Measurements from ENCODE around the gene DACH2. TPM values are rescaled to one million over a fixed set of nuclear protein-coding genes. Genes with fewer than 3 reads are reported as not detected.

DACH2 gene
- total and polyA plus RNA-seq, 8 donors: 0.06 to 2.7 (median 0.25) TPM

DNA sequence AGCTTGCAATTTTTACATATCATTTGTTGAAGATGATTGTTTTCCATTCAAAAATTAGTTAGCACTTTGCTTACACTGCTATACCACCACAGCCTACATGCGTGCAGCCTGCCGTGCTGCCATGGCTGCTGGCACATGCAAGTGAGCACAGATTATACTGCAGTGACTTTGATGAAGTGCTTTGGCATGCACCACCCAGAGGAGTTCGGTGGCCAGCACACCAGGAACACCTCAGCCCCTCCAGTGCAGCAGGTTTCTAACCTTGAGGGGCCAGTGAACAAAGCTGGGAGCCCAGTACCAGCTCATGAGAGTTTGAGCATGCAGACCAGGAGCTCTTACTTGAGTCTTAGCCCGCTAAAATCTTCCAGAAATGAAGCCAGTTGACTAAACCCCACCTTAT lies 431.5 kb downstream of the DACH2 start:
- WGBS, 2 donors: 59 to 60% methylated on average over 4 of the region's 4 CpGs

GRCh38 chrX:86604607-86605006 lies 456.4 kb downstream of the DACH2 start:
- H3K27ac ChIP-seq: no peak overlapping the region
- H3K36me3 ChIP-seq: no peaks in the 10 kb centered on the region
- H3K4me3 ChIP-seq: no peak overlapping the region
- 23 to 35% methylated on average over 2 of the region's 2 CpGs for WGBS, 2 donors
- no peaks in the 10 kb centered on the region for H3K4me1 ChIP-seq
- DNase-seq (no peak), ATAC-seq (no peak), FAIRE-seq (no peak)
- TF ChIP-seq, protein P1, sequence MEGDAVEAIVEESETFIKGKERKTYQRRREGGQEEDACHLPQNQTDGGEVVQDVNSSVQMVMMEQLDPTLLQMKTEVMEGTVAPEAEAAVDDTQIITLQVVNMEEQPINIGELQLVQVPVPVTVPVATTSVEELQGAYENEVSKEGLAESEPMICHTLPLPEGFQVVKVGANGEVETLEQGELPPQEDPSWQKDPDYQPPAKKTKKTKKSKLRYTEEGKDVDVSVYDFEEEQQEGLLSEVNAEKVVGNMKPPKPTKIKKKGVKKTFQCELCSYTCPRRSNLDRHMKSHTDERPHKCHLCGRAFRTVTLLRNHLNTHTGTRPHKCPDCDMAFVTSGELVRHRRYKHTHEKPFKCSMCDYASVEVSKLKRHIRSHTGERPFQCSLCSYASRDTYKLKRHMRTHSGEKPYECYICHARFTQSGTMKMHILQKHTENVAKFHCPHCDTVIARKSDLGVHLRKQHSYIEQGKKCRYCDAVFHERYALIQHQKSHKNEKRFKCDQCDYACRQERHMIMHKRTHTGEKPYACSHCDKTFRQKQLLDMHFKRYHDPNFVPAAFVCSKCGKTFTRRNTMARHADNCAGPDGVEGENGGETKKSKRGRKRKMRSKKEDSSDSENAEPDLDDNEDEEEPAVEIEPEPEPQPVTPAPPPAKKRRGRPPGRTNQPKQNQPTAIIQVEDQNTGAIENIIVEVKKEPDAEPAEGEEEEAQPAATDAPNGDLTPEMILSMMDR (IDR thresholded peaks at IDR 0.05): no peak
- peaks cover 0 to 8% (median 1%) of the 10 kb centered on the region in 4 donors for H3K27me3 ChIP-seq
- intact Hi-C loops (cut with DNase I): no loop called here
- no peaks in the 10 kb centered on the region for H3K9me3 ChIP-seq

More for the DNA sequence above, 431.5 kb downstream of the DACH2 start:
- Histone ChIP-seq H3K36me3 (no peaks in the 10 kb centered on the region), H3K27ac (no peak overlapping the region), H3K9me3 (no peaks in the 10 kb centered on the region), H3K4me3 (no peak overlapping the region), H3K27me3 (no peaks in the 10 kb centered on the region), H3K4me1 (no peaks in the 10 kb centered on the region)
- no peak for ATAC-seq
- intact Hi-C loops (cut with DNase I): no loop called here
- FAIRE-seq: no peak
- TF ChIP-seq, protein P1 (IDR thresholded peaks at IDR 0.05): no peak
- DNase-seq: peak in 1 of 6 donors; percentile 16

DNA sequence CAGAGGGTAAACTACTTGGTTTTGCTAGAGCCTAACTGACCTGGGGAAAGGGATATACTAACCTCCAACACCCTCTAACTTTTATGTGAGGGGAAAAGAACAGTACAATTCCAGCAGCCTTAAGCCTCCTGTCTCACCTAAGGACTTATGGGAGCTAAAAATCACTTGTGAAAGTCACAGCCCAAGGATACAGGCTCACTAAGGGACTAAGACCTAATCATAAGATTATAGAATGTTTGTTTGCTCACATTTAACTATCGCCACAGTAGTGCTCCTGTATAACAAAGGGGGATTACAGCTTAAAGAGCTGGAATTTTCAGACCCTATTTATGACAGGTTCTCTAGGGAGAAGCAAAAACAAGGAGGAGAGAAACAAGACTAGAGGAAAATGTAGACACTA lies 548.7 kb downstream of the DACH2 start:
- intact Hi-C loops (cut with DNase I): no loop called here
- FAIRE-seq (no peak), DNase-seq (no peak), ATAC-seq (no peak)
- 50 to 63% methylated on average over 1 of the region's 1 CpG for WGBS, 2 donors
- no peaks in the 10 kb centered on the region for H3K36me3 ChIP-seq
- H3K27ac ChIP-seq: no peak overlapping the region
- peaks cover 0 to 4% (median 2%) of the 10 kb centered on the region in 4 donors for H3K27me3 ChIP-seq
- TF ChIP-seq, protein P1 (IDR thresholded peaks at IDR 0.05): no peak
- no peak overlapping the region for H3K4me3 ChIP-seq
- H3K9me3 ChIP-seq: no peaks in the 10 kb centered on the region
- no peaks in the 10 kb centered on the region for H3K4me1 ChIP-seq

DNA sequence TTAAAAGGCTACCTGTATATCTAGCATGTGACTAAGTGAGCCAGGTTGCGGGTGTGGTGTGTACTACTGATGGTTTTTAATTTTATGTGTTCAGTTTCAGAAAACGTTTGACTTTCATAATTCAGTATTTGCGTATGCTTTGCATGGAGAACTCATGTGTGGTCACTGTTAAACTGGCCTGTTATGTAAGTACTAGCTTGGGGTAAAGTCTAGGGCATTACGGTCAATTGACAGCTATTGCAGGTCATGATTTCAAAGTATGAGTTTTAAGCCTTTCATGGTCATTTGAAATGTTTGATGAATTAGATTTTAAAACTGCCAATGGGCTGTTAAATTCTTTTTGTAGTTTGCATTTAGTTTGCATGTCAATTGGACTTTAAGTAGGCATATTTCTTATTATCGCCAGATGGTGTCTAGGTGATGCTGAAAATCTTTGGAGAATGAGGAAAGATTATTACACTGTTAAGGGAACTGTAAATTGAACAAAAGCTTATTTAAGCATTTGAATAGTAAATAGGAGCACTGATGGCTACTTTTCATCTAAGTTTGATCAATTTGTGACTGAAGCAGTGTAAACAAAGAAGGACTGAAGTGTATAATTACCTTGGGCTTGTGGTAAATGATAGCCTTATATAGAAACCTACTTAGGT lies 563.4 kb downstream of the DACH2 start:
- ATAC-seq (no peak), DNase-seq (no peak), FAIRE-seq (no peak)
- Histone ChIP-seq H3K36me3 (no peaks in the 10 kb centered on the region), H3K27ac (no peak overlapping the region), H3K27me3 (no peaks in the 10 kb centered on the region), H3K4me3 (no peak overlapping the region), H3K4me1 (no peaks in the 10 kb centered on the region), H3K9me3 (no peaks in the 10 kb centered on the region)
- 59 to 64% methylated on average over 5 of the region's 5 CpGs for WGBS, 2 donors
- intact Hi-C loops (cut with DNase I): no loop called here
- TF ChIP-seq, protein P1 (IDR thresholded peaks at IDR 0.05): no peak

- Histone ChIP-seq H3K9me3 (no peaks in the 10 kb centered on the region), H3K36me3 (no peaks in the 10 kb centered on the region), H3K27me3 (peaks cover 0 to 4% (median 0%) of the 10 kb centered on the region in 4 donors), H3K4me3 (no peak overlapping the region), H3K27ac (no peak overlapping the region), H3K4me1 (no peaks in the 10 kb centered on the region)
- WGBS, 2 donors: 21 to 27% methylated on average over 1 of the region's 1 CpG
- no peak for DNase-seq
- TF ChIP-seq, protein P1 (IDR thresholded peaks at IDR 0.05): no peak
- FAIRE-seq: no peak
- ATAC-seq: no peak
- intact Hi-C loops (cut with DNase I): no loop called here
These were observed 566.2 kb downstream of the DACH2 start for GRCh38 chrX:86714441-86714840.

Data from pancreas (tissue), 10 donors.